IMR-90 (cell line): ENCODE data around the gene MAP7D1. TPM values are rescaled to one million over a fixed set of nuclear protein-coding genes. Genes with fewer than 3 reads are reported as not detected.

Source experiments
- ATAC-seq: fragments of 200-7000 bp; cut with Tn5 transposase; 2 replicates; pipeline ENCODE4 v1.9.1; 2020; ENCODE audit warnings: low read depth, mild to moderate bottlenecking, moderate library complexity
- BruUV-seq: library from RNA; stranded (reverse); fragments of 400-500 nt; replicated peaks from 2 replicates; lab custom pipeline; 2021; lab: Mats Ljungman, UMichigan
- CTCF ChIA-PET: fragments of 300-600 bp; formaldehyde crosslinking; extraction: SDS; loops from one replicate; lab custom pipeline; 2021; ENCODE audit warnings: antibody characterized with exemption; lab: Yijun Ruan, JAX
- POLR2A ChIA-PET: fragments of 300-600 bp; sonication (Branson Sonifier 250); formaldehyde crosslinking; loops from one replicate; lab custom pipeline; 2022; ENCODE audit warnings: antibody characterized with exemption; ENCODE audit not compliant: unreplicated experiment; lab: Charles Lee
- DNase-seq: peaks from one replicate; pipeline ENCODE4 v3.0.0; 2013
- H2AFZ ChIP-seq: replicated peaks from 2 replicates; pipeline ENCODE3; 2013; ENCODE audit warnings: low read length, mild to moderate bottlenecking; ENCODE audit not compliant: poor library complexity
- H2AK5ac ChIP-seq: 2 replicates; pipeline ENCODE4 v1.6.1; 2013; ENCODE audit warnings: low read depth, low read length, inconsistent platforms
- H2AK9ac ChIP-seq: replicated peaks from 2 replicates; pipeline ENCODE3; 2013; ENCODE audit warnings: mild to moderate bottlenecking, low read depth, low read length, moderate library complexity; ENCODE audit not compliant: poor library complexity
- H2BK120ac ChIP-seq: 2 replicates; pipeline ENCODE4 v1.6.1; 2013; ENCODE audit warnings: low read depth, low read length, inconsistent platforms
- H2BK15ac ChIP-seq: 3 replicates; pipeline ENCODE4 v1.6.1; 2013; ENCODE audit warnings: low read depth, low read length, inconsistent platforms
- H2BK20ac ChIP-seq: 2 replicates; pipeline ENCODE4 v1.6.1; 2013; ENCODE audit warnings: low read depth, mild to moderate bottlenecking, inconsistent platforms, low read length, moderate library complexity
- H2BK5ac ChIP-seq: 2 replicates; pipeline ENCODE4 v1.6.1; 2013; ENCODE audit warnings: mild to moderate bottlenecking, low read depth, low read length, inconsistent platforms; ENCODE audit not compliant: poor library complexity, severe bottlenecking
- H3K14ac ChIP-seq: replicated peaks from 2 replicates; pipeline ENCODE4 v1.6.1; 2013; ENCODE audit warnings: low read depth, low read length, inconsistent platforms
- H3K18ac ChIP-seq: 2 replicates; pipeline ENCODE4 v1.6.1; 2013; ENCODE audit warnings: low read depth, low read length, control low read depth
- H3K23ac ChIP-seq: 2 replicates; pipeline ENCODE4 v1.6.1; 2013; ENCODE audit warnings: low read depth, low read length, inconsistent platforms
- H3K27ac ChIP-seq: 2 replicates; pipeline ENCODE4 v1.5.1; 2013; ENCODE audit warnings: mild to moderate bottlenecking, control low read depth, low read length; ENCODE audit not compliant: insufficient read depth
- H3K27me3 ChIP-seq: 2 replicates; pipeline ENCODE4 v1.6.1; 2013; ENCODE audit warnings: low read length; ENCODE audit not compliant: control insufficient read depth, insufficient read depth
- H3K36me3 ChIP-seq: 2 replicates; pipeline ENCODE4 v1.6.1; 2013; ENCODE audit warnings: low read length, mixed read lengths; ENCODE audit not compliant: control insufficient read depth, insufficient read depth
- H3K4ac ChIP-seq: 2 replicates; pipeline ENCODE4 v1.6.1; 2013; ENCODE audit warnings: low read depth, low read length, inconsistent platforms
- H3K4me1 ChIP-seq: 2 replicates; pipeline ENCODE4 v1.6.1; 2013; ENCODE audit warnings: low read length, mixed read lengths; ENCODE audit not compliant: control insufficient read depth, insufficient read depth
- H3K4me2 ChIP-seq: 2 replicates; pipeline ENCODE4 v1.6.1; 2013; ENCODE audit warnings: low read depth, mild to moderate bottlenecking, control low read depth, low read length, moderate library complexity
- H3K4me3 ChIP-seq: 2 replicates; pipeline ENCODE4 v1.5.1; 2013; ENCODE audit warnings: low read depth, mild to moderate bottlenecking, control low read depth, low read length, moderate library complexity; ENCODE audit not compliant: insufficient read depth
- H3K56ac ChIP-seq: 2 replicates; pipeline ENCODE4 v1.6.1; 2013; ENCODE audit warnings: low read length, inconsistent platforms; ENCODE audit not compliant: insufficient read depth; ENCODE audit errors: extremely low read depth
- H3K79me1 ChIP-seq, 2 experiments: 2 replicates each; pipeline ENCODE4 v1.6.1; 2013; ENCODE audit warnings: low read length in 2 of 2, inconsistent platforms in 1 of 2, low read depth in 1 of 2
- H3K9ac ChIP-seq: 2 replicates; pipeline ENCODE4 v1.6.1; 2013; ENCODE audit warnings: low read depth, low read length, control low read depth
- H3K9me1 ChIP-seq: 2 replicates; pipeline ENCODE4 v1.6.1; 2013; ENCODE audit warnings: low read length, inconsistent platforms; ENCODE audit not compliant: insufficient read depth
- H3K9me3 ChIP-seq: 2 replicates; pipeline ENCODE4 v1.6.1; 2013; ENCODE audit warnings: low read length; ENCODE audit not compliant: control insufficient read depth, insufficient read depth
- H4K20me1 ChIP-seq: 2 replicates; pipeline ENCODE4 v1.6.1; 2013; ENCODE audit warnings: low read length, inconsistent platforms; ENCODE audit not compliant: insufficient read depth
- H4K5ac ChIP-seq: 2 replicates; pipeline ENCODE4 v1.6.1; 2013; ENCODE audit warnings: mild to moderate bottlenecking, low read depth, low read length, control low read depth
- H4K8ac ChIP-seq, 2 experiments: 2 replicates each; pipeline ENCODE4 v1.6.1; 2013; ENCODE audit warnings: low read depth in 2 of 2, low read length in 2 of 2, control low read depth in 1 of 2, inconsistent platforms in 1 of 2
- H4K91ac ChIP-seq: 2 replicates; pipeline ENCODE4 v1.6.1; 2013; ENCODE audit warnings: low read depth, low read length, inconsistent platforms; ENCODE audit not compliant: insufficient read depth
- MAZ ChIP-seq: IDR thresholded peaks from 2 replicates; pipeline ENCODE4 v1.6.1; 2012; ENCODE audit warnings: low read depth, mild to moderate bottlenecking, low read length, improper control_type of control experiment, moderate library complexity, borderline replicate concordance
- RAD21 ChIP-seq: IDR thresholded peaks from 2 replicates; pipeline ENCODE4 v1.6.1; 2012; ENCODE audit warnings: low read length, improper control_type of control experiment
- RFX5 ChIP-seq: IDR thresholded peaks from 2 replicates; pipeline ENCODE4 v1.8.0; 2012; ENCODE audit warnings: low read depth, mild to moderate bottlenecking, low read length, moderate library complexity
- USF2 ChIP-seq: fragments of 150-350 bp; IDR thresholded peaks from 2 replicates; pipeline ENCODE4 v1.6.1; 2017; ENCODE audit warnings: mild to moderate bottlenecking, antibody characterized with exemption, low read length, low read depth
- WGBS, 2 experiments: methylation state at CpG; one replicate each; pipeline versions ENCODE4 v1.1.5 to v1.1.7; 2013; ENCODE audit warnings: missing lambda C conversion rate in 2 of 2; ENCODE audit not compliant: insufficient read length in 1 of 2; ENCODE audit errors: extremely low coverage in 2 of 2; 5-methylcytosine and 5-hydroxymethylcytosine counted together
- dilution Hi-C: fragments of 300-500 bp; cut with HindIII; formaldehyde crosslinking; loops from one replicate; pipeline ENCODE4 v1.14.3; 2018; ENCODE audit warnings: low sequenced_read_pairs; ENCODE audit not compliant: unreplicated experiment
- in situ Hi-C: fragments of 300-500 bp; cut with MboI; formaldehyde crosslinking; loops from 3 replicates; pipeline ENCODE4 v1.14.3; 2019; ENCODE audit warnings: low sequenced_read_pairs, inconsistent platforms, mixed read lengths
- intact Hi-C: fragments of 100-400 bp; cut with micrococcal nuclease; formaldehyde crosslinking; loops from 2 replicates; pipeline ENCODE4 v1.10.0; 2022
- polyA plus RNA-seq, 3 experiments: library from polyadenylated mRNA; depleted of rRNA; stranded (reverse); fragments of >200 nt; gene quantifications; 2 replicates each; pipeline ENCODE4 v1.2.3, GENCODE V29; 2012; ENCODE audit warnings: low replicate concordance in 1 of 3
- total RNA-seq: library from RNA; depleted of rRNA; stranded (reverse); fragments of >200 nt; gene quantifications from 2 replicates; pipeline ENCODE4 v1.2.3, GENCODE V29; 2012

Gene MAP7D1
- total and polyA plus RNA-seq, 2 of the 4 experiments (the other 2 are of a cell fraction): 32.3 to 81.9 TPM

- Histone ChIP-seq H3K27me3 (no peaks in the 10 kb centered on the region), H3K56ac (no peak overlapping the region), H4K91ac (no peak overlapping the region), H2AFZ (no peak overlapping the region), H3K4me1 (peaks cover 6% of the 10 kb centered on the region), H3K9me3 (no peaks in the 10 kb centered on the region), H3K9me1 (peaks cover 5% of the 10 kb centered on the region), H3K14ac (no peak overlapping the region), H2BK20ac (no peak overlapping the region), H3K9ac (no peak overlapping the region), H2AK5ac (no peak overlapping the region), H3K18ac (no peak overlapping the region), H3K4ac (no peak overlapping the region), H3K79me1 (peaks cover 52 to 75% of the 10 kb centered on the region in 2 experiments), H4K8ac (no peak overlapping the region), H3K27ac (no peak overlapping the region), H2BK5ac (no peak overlapping the region), H2AK9ac (peak overlapping the region; percentile 57), H4K20me1 (peaks cover 71% of the 10 kb centered on the region), H3K4me3 (no peak overlapping the region), H2BK120ac (no peak overlapping the region), H3K4me2 (no peak overlapping the region), H3K23ac (no peak overlapping the region), H3K36me3 (peaks cover 90% of the 10 kb centered on the region), H2BK15ac (no peak overlapping the region), H4K5ac (no peak overlapping the region)
- dilution Hi-C loops (no loop called here), in situ Hi-C loops (no loop called here), intact Hi-C loops (no loop called here)
- no TSS peak for BruUV-seq
- TF ChIP-seq RFX5 (no peak), USF2 (peak; percentile 61; the same call in 1 of the 2 replicates), RAD21 (no peak), MAZ (no peak)
- POLR2A ChIA-PET: no interaction called here
- peak; percentile 33 for ATAC-seq
- CTCF ChIA-PET: no interaction called here
- peak; percentile 56 for DNase-seq
- WGBS, 2 experiments: no CpG with 5 or more reads among the region's 11 CpGs
These were observed 19.5 kb downstream of the MAP7D1 start for GRCh38 chr1:36175137-36176095.
